Retinal pigment epithelial cell (primary cell): ENCODE data around the gene NPAS3.

Experiments used
- DNase-seq: peaks from one replicate; pipeline ENCODE4 v3.0.0-alpha.2; 2010; ENCODE audit warnings: low read depth
- H3K4me3 ChIP-seq: 2 replicates; pipeline ENCODE4 v1.5.1; 2011; ENCODE audit warnings: mild to moderate bottlenecking, low read length, control low read depth, moderate library complexity
- TF ChIP-seq, protein P1 (sequence below): conservative IDR thresholded peaks from 2 replicates; pipeline ENCODE4 v1.5.1; 2011; ENCODE audit warnings: low read depth, low read length, control low read depth, inconsistent platforms

The NPAS3 gene

DNA sequence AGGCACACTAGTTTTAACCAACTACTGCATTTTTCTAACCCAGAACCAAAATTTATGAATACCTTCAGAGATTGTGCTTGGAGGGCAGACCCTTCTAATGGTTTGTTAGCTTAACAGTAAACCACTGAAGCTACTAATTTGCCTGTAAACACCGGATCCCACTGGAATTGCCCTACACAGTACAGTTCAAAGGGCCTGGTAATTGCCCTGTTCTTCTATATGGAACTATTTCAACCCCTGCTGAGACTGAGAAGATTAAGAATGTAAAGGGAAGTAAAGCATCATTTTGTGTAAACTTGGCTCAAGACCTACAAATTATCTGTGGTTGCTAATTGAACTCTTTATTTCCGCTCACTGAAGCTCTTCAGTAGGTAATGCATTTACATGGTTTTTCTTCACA is 468.1 kb downstream of the NPAS3 start:
- TF ChIP-seq, protein P1, sequence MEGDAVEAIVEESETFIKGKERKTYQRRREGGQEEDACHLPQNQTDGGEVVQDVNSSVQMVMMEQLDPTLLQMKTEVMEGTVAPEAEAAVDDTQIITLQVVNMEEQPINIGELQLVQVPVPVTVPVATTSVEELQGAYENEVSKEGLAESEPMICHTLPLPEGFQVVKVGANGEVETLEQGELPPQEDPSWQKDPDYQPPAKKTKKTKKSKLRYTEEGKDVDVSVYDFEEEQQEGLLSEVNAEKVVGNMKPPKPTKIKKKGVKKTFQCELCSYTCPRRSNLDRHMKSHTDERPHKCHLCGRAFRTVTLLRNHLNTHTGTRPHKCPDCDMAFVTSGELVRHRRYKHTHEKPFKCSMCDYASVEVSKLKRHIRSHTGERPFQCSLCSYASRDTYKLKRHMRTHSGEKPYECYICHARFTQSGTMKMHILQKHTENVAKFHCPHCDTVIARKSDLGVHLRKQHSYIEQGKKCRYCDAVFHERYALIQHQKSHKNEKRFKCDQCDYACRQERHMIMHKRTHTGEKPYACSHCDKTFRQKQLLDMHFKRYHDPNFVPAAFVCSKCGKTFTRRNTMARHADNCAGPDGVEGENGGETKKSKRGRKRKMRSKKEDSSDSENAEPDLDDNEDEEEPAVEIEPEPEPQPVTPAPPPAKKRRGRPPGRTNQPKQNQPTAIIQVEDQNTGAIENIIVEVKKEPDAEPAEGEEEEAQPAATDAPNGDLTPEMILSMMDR = no peak
- no peak overlapping the region for H3K4me3 ChIP-seq

DNA sequence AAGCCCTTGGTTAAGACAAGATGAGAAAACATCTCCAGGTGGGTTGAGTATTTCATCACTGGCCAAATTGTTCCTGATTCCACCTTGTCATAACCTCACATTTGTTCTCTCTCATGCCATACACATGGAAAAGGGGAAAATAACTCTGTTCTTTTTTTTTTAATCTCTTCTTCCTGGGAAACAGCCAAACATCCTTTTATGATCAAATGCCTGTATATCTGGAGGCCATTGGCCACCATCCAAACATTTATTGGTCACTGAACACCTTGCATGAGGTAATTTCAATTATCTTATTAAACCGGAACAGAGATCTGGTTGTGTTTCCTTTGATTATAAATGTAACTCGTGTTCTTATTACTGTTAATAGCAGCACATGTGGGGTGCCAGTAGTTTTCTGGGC is 469.6 kb downstream of the NPAS3 start:
- no peak for DNase-seq
- H3K4me3 ChIP-seq = no peak overlapping the region
- TF ChIP-seq, protein P1 = no peak

More for the DNA sequence above, 468.1 kb downstream of the NPAS3 start:
- no peak for DNase-seq

DNA sequence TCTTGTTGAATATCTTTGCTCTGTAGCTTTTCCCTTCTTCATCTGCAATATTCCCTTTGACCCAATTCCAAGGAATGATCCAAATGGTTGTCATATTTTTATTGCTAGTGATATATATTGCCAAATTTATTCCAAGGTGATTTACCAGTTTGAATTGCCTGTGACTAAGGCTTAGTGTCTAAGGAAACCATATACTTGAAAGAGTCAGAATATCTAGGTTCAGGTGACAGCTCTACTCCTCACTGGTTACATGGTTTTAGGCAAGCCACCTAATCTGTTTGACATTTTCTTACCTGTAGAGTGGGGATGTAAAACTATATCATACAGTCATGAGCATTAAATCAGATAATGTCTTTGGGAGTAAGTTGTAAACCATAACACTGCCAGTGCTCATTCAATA is 473.8 kb downstream of the NPAS3 start:
- H3K4me3 ChIP-seq = no peak overlapping the region
- TF ChIP-seq, protein P1 = no peak
- DNase-seq = no peak

DNA sequence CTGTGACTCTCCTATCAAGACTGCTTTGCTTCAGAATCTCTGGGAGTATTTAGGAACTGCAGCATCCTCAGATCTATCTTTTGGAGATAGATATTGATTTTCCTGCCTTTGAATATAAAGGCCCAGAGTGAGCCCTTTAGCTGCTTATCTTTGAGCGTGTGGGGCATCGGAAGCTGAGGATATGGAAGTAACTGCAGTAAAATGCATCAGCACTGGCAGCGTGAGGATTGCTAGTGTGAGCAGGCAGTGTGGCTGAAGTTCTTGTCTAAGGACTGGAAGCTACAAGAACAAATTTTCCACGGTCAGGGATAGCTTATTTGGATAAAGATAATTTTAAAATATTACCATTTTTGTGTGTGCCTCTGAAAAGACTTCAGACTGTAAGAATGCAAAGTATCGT is 474.7 kb downstream of the NPAS3 start:
- TF ChIP-seq, protein P1 = no peak
- no peak for DNase-seq
- H3K4me3 ChIP-seq = no peak overlapping the region

DNA sequence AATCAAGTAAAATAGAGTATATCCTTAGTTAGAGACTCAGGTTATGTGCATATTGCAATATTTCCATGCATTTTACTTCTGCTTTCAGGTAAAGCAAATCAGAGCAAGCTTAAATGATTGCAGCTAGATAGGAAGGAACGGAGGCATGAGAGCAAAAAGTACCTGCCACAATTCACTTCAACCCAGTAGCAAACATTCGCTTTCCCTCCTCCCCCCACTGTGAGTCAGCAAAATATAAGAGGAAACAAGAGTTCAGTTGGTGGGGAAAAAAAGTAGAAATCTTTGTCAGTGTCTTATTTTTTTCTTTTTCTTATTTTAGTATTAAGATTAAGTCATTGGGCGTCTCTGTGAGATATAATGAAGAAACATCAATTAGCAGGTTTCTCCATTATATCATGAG is 475.4 kb downstream of the NPAS3 start:
- no peak for DNase-seq
- TF ChIP-seq, protein P1 = no peak
- H3K4me3 ChIP-seq = no peak overlapping the region

DNA sequence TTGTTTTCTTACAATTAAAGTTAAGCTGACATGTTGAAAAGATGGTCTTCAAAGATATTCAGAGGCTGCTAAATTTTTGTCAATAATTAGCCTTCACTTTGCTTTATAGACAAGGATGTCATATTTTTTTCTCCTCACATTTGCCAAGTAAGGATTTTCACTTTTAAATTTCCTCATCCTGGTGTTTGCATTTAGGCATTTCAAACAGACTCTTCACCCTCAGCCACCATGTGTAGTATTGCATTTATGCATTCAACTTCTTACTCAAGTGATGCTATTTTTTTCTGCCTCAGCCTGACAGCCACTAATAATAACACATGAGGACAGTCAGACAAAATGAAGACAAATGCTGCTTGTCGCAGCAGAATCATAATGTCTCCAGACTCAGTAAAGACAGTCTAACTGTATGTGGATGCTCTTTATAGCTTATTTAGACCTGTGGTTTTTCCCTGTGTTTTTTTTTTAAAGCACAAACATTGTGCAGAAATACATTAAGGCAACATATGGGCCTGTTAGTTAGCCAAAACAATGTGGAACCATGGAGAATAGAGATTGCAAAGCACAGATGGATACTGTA is 481.5 kb downstream of the NPAS3 start:
- no peak for DNase-seq
- H3K4me3 ChIP-seq = no peak overlapping the region
- TF ChIP-seq, protein P1 = no peak

DNA sequence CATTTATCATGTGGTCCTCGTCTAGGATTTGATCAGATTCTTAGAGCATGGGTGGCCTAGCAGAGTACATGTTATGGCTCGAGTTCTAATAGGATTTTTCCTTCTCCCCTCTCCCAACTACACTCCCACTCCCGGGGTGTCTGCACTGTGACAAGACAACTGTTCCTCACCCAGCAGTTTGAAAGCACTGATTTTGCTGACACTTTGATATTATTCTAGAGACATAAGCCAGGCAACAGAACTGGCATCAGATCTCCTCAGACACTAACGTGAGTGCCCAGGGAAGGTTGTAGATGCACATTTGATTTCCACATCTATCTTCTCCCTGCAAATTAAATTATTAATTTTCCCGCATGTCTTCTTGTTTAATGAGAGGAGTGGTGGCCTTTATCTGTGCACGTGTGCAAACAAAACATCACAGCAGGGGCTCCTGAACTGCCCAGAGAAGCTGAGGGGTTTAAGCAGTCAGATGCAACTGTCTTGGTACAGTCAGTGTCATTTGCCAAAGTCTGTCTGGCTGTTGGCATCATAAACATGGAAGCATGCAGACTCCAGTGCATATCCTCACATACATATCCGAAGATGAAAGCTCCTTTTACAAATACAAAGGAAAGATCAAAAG is 491.8 kb downstream of the NPAS3 start:
- H3K4me3 ChIP-seq = no peak overlapping the region
- TF ChIP-seq, protein P1 = no peak
- DNase-seq = no peak
